K562 (cell line): ENCODE results near the gene CARD8. TPM values are rescaled to one million over a fixed set of nuclear protein-coding genes. Genes with fewer than 3 reads are reported as not detected.

ENCODE experiments used
- ATF6 ChIP-seq: sonication (generic); formaldehyde crosslinking; IDR thresholded peaks from 2 replicates; pipeline ENCODE4 v1.4.0; 2020; ENCODE audit warnings: mild to moderate bottlenecking, missing genetic modification reagents
- FOXA3 ChIP-seq, 2 experiments: fragments of 450-650 bp in 1 of 2; sonication (generic) in 1 of 2; formaldehyde crosslinking; IDR thresholded peaks in 1 of 2; conservative IDR thresholded peaks in 1 of 2; 2 replicates each; pipeline versions ENCODE4 v1.4.0 to v1.8.0; 2020 to 2022; ENCODE audit warnings: mild to moderate bottlenecking in 2 of 2, missing genetic modification reagents in 1 of 2
- FOXK1 ChIP-seq: sonication (generic); formaldehyde crosslinking; IDR thresholded peaks from 2 replicates; pipeline ENCODE4 v1.8.0; 2022; ENCODE audit warnings: missing genetic modification reagents, mild to moderate bottlenecking, borderline replicate concordance
- HBP1 ChIP-seq: fragments of 450-650 bp; formaldehyde crosslinking; IDR thresholded peaks from 2 replicates; pipeline ENCODE4 v1.4.0; 2022; ENCODE audit warnings: missing genetic modification characterization
- IRF9 ChIP-seq: fragments of 450-650 bp; IDR thresholded peaks from 2 replicates; pipeline ENCODE4 v1.6.1; 2016; ENCODE audit warnings: missing biosample characterization, missing genetic modification characterization
- KDM1A ChIP-seq, 2 experiments: fragments of 450-650 bp; IDR thresholded peaks; 2 replicates each; pipeline ENCODE4 v1.6.1; 2016; ENCODE audit warnings: mild to moderate bottlenecking in 2 of 2
- MCM5 ChIP-seq: fragments of 450-650 bp; IDR thresholded peaks from 2 replicates; pipeline ENCODE4 v1.6.1; 2016; ENCODE audit warnings: low read depth
- MED1 ChIP-seq: sonication (generic); formaldehyde crosslinking; IDR thresholded peaks from 2 replicates; pipeline ENCODE4 v1.8.1; 2023; ENCODE audit warnings: missing genetic modification reagents, borderline replicate concordance
- MTA2 ChIP-seq: fragments of 450-650 bp; IDR thresholded peaks from 2 replicates; pipeline ENCODE4 v1.6.1; 2016; ENCODE audit warnings: low read depth
- NCOA2 ChIP-seq, 2 experiments: fragments of 450-650 bp; IDR thresholded peaks; 2 replicates each; pipeline ENCODE4 v1.6.1; 2018; ENCODE audit warnings: mild to moderate bottlenecking in 2 of 2, moderate library complexity in 1 of 2; ENCODE audit not compliant: partially characterized antibody in 2 of 2
- POLR2AphosphoS5 ChIP-seq: IDR thresholded peaks from 2 replicates; pipeline ENCODE4 v1.6.1; 2011; ENCODE audit warnings: mild to moderate bottlenecking, low read depth, low read length, moderate library complexity; ENCODE audit not compliant: control insufficient read depth, insufficient read depth
- PPARD ChIP-seq: fragments of 250-450 bp; sonication (Bioruptor Pico); IDR thresholded peaks from 2 replicates; pipeline ENCODE4 v1.8.0; 2022; ENCODE audit warnings: inconsistent platforms, mild to moderate bottlenecking, moderate library complexity
- STAT5B ChIP-seq: fragments of 250-450 bp; sonication (Bioruptor Pico); IDR thresholded peaks from 2 replicates; pipeline ENCODE4 v1.8.0; 2021; ENCODE audit warnings: mild to moderate bottlenecking, inconsistent platforms
- TBL1XR1 ChIP-seq, 2 experiments: IDR thresholded peaks; 2 replicates each; pipeline ENCODE4 v1.6.1; 2012; ENCODE audit warnings: improper control_type of control experiment in 2 of 2, low read length in 2 of 2, mild to moderate bottlenecking in 1 of 2
- ZBTB11 ChIP-seq, 3 experiments: fragments of 200-800 bp in 1 of 3; fragments of 250-450 bp in 1 of 3; fragments of 450-650 bp in 1 of 3; sonication (Bioruptor Pico) in 1 of 3; sonication (Bioruptor generic) in 1 of 3; formaldehyde crosslinking in 1 of 3; IDR thresholded peaks; 2 replicates each; pipeline versions ENCODE4 v1.6.1 to v1.8.0; 2016 to 2022; ENCODE audit warnings: mild to moderate bottlenecking in 2 of 3, missing genetic modification characterization in 2 of 3, missing compliant biosample characterization in 1 of 3, moderate library complexity in 1 of 3
- ZNF274 ChIP-seq: IDR thresholded peaks from 2 replicates; pipeline ENCODE4 v1.6.1; 2011; ENCODE audit warnings: low read depth, mild to moderate bottlenecking, low read length, moderate library complexity, borderline replicate concordance
- ZZZ3 ChIP-seq: fragments of 450-650 bp; IDR thresholded peaks from 2 replicates; pipeline ENCODE4 v1.6.1; 2016; ENCODE audit warnings: antibody characterized with exemption, mild to moderate bottlenecking, moderate library complexity
- polyA plus RNA-seq, 8 experiments: library from polyadenylated mRNA; depleted of rRNA in 4 of 8; stranded (reverse) in 5 of 8; unstranded in 3 of 8; fragments of >200 nt; fragmentation: Nextera tagmentation in 2 of 8; fragmentation: Illumina TruSeq in 1 of 8; extraction: Ambion mirVana in 2 of 8; extraction: Trizol in 1 of 8; gene quantifications; 2 replicates each; pipeline versions ENCODE4 v1.2.1 to v1.2.3, GENCODE V29; 2011 to 2014; ENCODE audit warnings: inconsistent platforms in 1 of 8, missing spikeins in 1 of 8
- total RNA-seq, 7 experiments: library from RNA; depleted of rRNA in 6 of 7; stranded (reverse); fragments of >200 nt in 6 of 7; fragmentation: Illumina TruSeq in 2 of 7; extraction: Trizol in 2 of 7; gene quantifications; 2 replicates each; pipeline versions ENCODE4 v1.2.1 to v1.2.3, GENCODE V29; 2011 to 2021; ENCODE audit warnings: low replicate concordance in 1 of 7

Gene CARD8
- total and polyA plus RNA-seq, 9 of the 15 experiments (the other 6 are each of a cell fraction or from before 2014, with no cell fraction given): 11.5 to 26.4 (median 20.8) TPM

- TF ChIP-seq TBL1XR1 (IDR thresholded peaks at IDR 0.05; ENCODE audit: low read length in 2 of 2) (0 out of 4 replicates have a peak, but pooled peaks of 1 of the 2 experiments have one; percentile 16), MCM5 (no peak), POLR2AphosphoS5 (peak; percentile 67), ZZZ3 (no peak), MTA2 (no peak), HBP1 (CRISPR knock-in tag) (peak; percentile 92), ATF6 (no peak; the same call in 1 of the 2 replicates), FOXK1 (no peak), ZNF274 (no peak), KDM1A (IDR thresholded peaks at IDR 0.05) (no peak), FOXA3 (CRISPR knock-in tag; conservative IDR thresholded peaks at IDR 0.05 in 1 of 2, IDR thresholded peaks at IDR 0.05 in 1 of 2) (no peak; a peak in 1 of 4 replicates), IRF9 (tag) (no peak), PPARD (CRISPR knock-in tag) (no peak), NCOA2 (IDR thresholded peaks at IDR 0.05; ENCODE audit: partially characterized antibody in 2 of 2) (no peak), ZBTB11 (CRISPR knock-in tag; IDR thresholded peaks at IDR 0.05) (no peak), MED1 (CRISPR knock-in tag) (no peak), STAT5B (CRISPR knock-in tag) (no peak)
Measured at GRCh38 chr19:48203794-48204628, 51.7 kb downstream of the CARD8 start (continued).
